Left cardiac atrium (tissue), 4 donors: ENCODE data around the gene HIC2. TPM values are rescaled to one million over a fixed set of nuclear protein-coding genes. Genes with fewer than 3 reads are reported as not detected.
"Not testable (repeated sequence)": the region's sequence is repeated elsewhere in the genome, so short reads cannot be mapped to it uniquely, and the experiment has no call there.

Source experiments
- ATAC-seq, 2 donors: fragments of 200-7000 bp; cut with Tn5 transposase; one replicate each; pipeline ENCODE4 v1.9.1; 2020; ENCODE audit warnings: mild to moderate bottlenecking in 2 of 2, moderate library complexity in 2 of 2
- DNase-seq: peaks from one replicate; pipeline ENCODE4 v3.0.0-alpha.2; 2020
- intact Hi-C, 2 donors: fragments of 100-400 bp; cut with DNase I; formaldehyde crosslinking; loops; one replicate each; pipeline versions ENCODE4 v1.14.1 to v1.15.1; 2022 to 2023
- total RNA-seq, 2 donors: library from RNA; stranded (reverse); fragmentation: NEBNext Ultra II Directional; extraction: Animal tissue kit (Norgen Biotek cat#: 25700); gene quantifications; one replicate each; pipeline ENCODE4 v1.2.1, GENCODE V29; 2021
- donor health status: DM: no; HTN: yes; CAD: no.
- donor health status: DM: no; HTN: yes; CAD: no; lungs with severe emphysema.
- donor health status: DM: yes; HTN: yes; CAD: no.
- donor health status: Dilated cardiomyopathy.

Gene HIC2
- total RNA-seq, 2 donors from 2014 or later, result 1.6 to 2.8 TPM

DNA sequence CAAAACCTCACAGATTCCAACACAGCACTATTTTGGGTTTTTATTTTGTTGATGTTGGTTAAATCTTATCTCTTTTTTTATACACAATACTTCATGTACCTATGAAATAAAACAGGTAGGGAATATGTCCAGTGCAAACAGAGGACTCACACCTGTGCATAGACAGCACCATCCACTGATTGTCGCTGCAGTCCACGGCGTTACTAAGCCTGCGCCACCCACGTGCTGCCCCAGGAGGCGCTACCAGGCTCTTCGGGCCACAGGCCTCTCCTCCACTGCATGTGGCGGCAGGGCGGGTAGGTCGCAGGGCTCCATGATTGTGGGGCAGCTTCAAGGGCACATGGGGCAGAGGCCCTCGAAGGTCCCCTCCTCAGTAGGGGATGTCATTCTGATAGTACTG, 55.8 kb downstream of the HIC2 start:
- DNase-seq, ATAC-seq, intact Hi-C loops: not testable (repeated sequence)

DNA sequence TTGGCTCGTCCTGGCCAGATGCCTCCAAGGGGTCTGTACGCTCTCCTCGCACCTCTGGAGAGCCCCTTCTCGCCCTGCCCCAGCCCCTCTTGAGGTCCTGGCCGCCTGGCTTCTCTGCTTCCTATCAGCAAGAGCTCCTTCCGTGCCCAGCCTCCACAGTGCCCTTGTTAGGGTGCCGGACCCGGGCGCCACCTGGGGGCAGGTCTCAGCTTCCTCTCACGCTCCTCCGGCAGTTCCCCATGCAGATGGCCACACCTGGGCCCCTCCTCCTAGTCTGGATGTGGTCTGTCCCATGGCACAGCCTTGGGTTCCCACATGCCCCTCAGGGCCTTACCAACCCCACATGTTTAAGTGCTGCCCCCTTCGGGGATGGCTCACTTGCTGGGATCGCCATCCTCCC, 56.5 kb downstream of the HIC2 start:
- intact Hi-C loops, ATAC-seq, DNase-seq: not testable (repeated sequence)

DNA sequence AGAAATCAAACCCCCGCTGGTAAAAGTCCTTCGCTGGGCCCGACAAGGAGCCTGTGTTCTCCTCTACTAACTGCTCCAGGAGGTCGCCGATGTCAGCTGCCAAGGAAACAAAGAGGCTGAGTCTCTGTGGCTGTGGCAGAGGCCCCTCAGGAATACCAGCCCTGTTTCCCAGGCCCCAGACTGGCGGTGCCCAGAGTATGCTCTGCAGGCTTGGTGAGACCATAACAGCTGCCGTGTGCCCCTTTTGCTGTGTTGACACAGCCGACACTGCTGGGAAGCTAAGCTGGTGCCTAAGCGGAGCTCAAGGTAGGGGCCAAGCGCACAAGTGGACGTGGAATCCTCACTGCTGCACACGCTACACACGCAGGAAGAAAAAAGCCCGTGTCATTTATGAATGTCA, 66.9 kb downstream of the HIC2 start:
- intact Hi-C loops, DNase-seq, ATAC-seq: not testable (repeated sequence)

DNA sequence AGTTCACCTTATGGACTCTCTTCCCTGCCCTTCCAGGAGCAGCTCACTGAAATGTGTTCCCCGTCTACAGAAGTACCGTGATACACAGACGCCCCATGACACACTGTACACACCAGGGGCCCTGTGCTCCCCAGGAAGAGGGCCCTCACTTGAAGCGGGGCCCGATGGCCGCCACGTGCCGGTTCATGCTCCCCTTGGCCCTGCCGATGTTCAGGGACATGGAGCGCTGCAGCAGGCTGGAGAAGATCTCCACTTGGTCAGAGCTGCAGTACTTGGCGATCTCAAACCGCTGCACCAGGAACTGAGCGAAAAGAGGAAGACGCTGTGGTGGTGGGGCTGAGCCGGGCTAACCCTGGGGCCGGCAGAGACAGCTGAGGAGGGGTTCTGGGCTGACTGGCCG, 70.6 kb downstream of the HIC2 start:
- intact Hi-C loops, ATAC-seq, DNase-seq: not testable (repeated sequence)

DNA sequence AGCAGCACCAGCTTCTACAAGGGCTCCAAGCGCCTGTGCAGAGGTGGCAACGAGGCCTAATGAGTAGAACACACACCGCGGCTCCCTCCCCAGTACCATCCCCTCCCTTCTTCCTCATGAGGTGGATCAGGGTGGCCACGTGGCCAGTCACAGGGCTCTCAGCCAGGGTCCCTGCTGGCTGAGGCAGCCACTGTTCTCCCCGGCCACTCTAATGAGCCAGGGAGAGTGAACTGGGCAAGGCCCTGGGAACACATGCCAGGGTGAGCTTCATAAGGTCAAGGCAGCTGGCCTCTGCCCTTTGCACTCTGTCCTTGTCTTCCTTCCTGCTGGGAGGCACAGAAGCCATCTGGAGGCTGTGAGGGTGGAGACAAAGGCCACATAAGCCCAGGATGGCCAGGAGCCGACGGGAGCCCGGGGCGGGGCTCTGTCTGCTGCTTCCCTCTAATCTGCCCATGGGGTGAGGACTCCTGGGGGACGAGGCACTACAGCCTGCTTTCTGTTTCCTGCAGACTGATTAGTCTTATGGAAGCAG, 72.0 kb downstream of the HIC2 start:
- ATAC-seq, DNase-seq, intact Hi-C loops: not testable (repeated sequence)

DNA sequence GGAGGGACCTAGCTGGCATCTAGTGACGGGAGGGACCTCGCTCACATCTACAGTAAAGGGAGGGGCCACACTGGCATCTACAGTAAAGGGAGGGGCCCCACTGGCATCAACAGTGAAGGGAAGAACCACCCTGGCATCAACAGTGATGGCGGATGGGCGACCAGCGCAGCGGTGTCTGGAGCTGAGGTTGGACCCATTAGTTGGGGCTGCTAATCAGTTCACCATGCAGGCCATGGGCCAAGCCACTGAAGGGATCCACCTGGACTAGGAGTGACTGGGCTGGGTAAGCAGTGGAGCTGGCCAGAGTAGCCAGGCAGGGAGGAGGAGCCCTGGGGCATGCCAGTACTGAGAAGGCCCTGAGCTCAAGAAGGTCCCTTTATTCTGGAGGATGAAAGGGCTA, 73.4 kb downstream of the HIC2 start:
- ATAC-seq, DNase-seq, intact Hi-C loops: not testable (repeated sequence)

DNA sequence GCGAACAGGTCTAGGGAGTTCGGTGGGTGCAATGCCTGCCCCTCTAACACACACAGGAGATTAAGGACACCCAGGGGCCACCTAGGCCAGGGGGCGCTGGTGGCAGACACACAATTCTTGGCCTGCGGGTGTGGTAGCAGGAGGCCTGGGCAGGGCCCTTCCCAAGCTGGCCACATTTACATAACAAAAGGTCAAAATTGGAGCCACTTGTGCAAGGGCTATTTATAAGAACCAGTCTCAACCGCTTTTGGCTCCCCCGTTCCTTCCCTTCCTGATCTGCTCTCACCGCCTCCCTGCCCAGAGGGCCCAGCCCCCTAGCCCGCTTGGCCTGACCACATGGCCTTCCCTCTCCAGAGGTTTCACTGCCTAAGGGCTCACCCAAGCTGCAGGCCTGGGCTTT, 75.1 kb downstream of the HIC2 start:
- intact Hi-C loops, DNase-seq: not testable (repeated sequence)
- ATAC-seq, result peak in 1 of 2 donors; percentile 31

DNA sequence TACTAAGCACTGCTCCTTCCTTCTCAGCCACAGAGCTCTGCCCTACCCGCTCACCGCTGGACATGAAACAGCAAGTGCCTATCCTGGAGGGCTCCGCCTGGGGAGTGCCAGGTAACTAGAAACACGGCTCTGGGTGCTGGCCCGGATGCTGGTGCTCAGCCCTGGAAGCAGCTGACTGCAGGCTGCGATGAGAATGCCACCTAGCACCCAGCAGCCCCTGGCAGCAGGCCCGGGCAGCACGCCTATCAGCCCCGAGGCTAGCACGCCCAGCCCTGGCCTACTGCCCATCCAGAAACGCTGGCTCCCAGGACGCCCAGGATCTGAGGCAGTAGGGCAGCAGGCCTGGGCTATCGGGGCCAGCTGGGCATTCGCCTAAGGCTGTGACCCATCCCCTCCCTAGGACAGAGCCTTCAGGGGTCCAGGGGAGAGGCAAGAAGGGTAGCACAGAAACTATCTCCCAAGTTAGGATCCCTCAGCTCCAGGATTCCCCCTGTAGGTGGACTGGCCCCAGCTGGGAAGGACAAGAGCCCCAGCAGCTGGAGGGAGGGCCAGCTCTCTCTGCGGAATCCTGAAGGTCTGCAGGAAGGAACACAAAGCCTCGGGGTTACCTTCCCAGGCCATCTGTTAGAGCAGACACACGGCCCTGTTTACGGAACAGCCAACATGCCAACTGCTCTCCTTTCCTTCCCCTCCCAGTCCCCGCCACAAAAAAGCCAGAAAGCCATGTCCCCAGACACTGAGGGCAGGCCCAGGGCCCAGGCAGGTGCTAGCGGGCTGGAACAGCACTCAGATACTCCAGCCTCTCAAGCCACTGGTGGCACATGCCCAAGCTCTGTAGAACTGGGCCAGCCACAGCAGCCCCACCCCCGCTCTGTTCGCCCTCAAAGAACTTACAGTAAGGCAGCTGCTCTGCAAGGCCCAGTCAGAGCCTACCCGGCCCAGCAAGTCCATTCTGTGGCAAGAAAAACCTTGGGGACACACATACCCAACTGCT, 76.9 kb downstream of the HIC2 start:
- intact Hi-C loops, DNase-seq: not testable (repeated sequence)
- ATAC-seq, result peak; percentile 72 to 82

DNA sequence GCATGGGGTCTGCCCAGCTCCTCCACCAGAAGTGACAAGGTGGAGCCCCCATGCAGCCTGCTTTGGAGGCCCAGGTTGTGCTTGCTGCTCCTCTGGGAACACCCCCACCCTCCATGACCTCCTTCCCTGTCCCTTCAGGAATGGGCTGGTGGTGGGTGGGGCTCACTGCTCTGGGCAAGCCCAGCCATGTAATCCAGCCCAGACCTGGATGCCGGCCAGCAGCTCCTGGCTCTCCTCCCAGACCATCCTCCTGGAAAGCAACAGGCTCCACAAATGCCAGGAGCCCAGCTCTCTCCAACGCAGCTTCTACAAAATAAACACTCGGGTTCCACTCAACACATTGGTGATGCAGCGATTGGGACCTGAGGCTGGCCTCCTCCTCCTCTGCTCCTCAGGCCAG, 80.8 kb downstream of the HIC2 start:
- intact Hi-C loops, DNase-seq: not testable (repeated sequence)
- ATAC-seq, result peak; percentile 87 to 92

DNA sequence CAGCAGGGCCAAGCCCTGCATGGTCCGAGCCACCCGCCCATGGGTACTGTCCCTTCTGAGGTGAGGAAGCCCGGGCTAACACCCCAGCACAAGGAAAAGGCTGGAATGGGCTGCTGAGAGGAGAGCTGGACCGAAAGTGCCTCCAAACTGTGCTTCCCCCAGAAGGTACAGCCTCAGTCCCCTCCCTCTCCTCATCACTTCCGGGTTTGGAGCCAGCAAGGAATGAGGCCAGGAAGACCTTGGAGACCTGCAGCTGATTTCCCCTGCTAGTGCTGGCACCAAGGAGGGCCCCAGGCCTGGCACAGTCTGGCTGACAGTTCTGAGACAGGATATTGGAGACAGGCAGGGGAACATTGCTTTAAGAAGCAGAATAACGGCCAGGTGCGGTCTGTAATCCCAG, 81.3 kb downstream of the HIC2 start:
- intact Hi-C loops, DNase-seq: not testable (repeated sequence)
- ATAC-seq, result peak in 1 of 2 donors; percentile 6

DNA sequence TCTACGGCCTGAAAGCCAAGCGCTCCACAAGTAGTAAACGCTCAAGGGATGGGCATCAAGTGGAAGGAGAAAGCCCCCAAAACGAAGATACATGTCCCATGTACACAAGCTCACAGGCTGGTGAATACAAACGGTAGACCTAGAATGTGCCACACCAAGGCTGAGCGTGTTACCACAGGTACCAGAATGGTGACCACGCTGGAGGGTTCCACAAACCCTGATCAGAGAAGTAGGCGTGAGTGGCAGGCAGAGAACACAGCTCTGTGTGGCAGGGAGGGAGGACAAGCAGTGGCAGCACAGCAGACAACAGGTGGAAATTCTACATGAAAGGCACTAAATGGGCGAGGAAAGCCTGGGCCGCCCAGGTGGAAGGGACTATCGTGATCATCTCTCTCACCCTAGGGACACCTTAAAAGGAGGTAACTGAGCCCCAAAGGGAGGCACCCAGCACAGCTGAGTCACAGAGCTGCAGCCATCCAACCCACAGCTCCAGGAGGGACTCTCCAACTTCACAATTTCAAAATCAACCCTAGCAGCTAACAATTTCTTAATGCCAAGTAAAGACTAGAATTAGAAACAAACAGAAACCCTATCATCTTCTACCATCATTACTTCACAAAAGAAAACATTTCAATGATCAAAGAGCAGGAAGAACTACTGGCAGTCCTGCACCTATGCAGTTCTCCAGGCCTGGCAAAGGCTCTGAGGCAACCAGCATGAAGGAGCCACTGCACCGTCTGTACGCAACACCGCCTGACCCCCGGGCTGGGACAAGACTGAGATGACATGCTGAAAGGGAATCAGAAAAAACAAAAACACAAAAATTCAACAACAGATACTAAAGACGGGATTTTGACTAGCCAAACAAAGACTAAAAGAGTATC, 82.7 kb downstream of the HIC2 start:
- DNase-seq, intact Hi-C loops, ATAC-seq: not testable (repeated sequence)

Other genes with a start within 250 kb of the HIC2 start
- under 1 TPM in 1 of 2 donors, not detected in 1; 0.06 TPM for gene RIMBP3B, start 33.6 kb upstream of the HIC2 start, total RNA-seq
- gene TMEM191C, start 50.0 kb downstream of the HIC2 start, total RNA-seq, result under 1 TPM; 0.31 to 0.82 TPM
- gene RIMBP3C, start 134.1 kb downstream of the HIC2 start, total RNA-seq, result under 1 TPM; 0.05 to 0.21 TPM
- 10 to 100 TPM; 40.1 to 42.3 TPM for gene UBE2L3, start 150.3 kb downstream of the HIC2 start, total RNA-seq
- 1 to 10 TPM; 5.7 to 6.4 TPM for gene YDJC, start 212.7 kb downstream of the HIC2 start, total RNA-seq
- gene CCDC116, start 215.4 kb downstream of the HIC2 start, total RNA-seq, result under 1 TPM; 0.18 to 0.44 TPM
- 10 to 100 TPM; 38.7 to 44.3 TPM for gene SDF2L1, start 224.9 kb downstream of the HIC2 start, total RNA-seq
- 10 to 100 TPM; 21.0 to 23.2 TPM for gene PPIL2, start 248.6 kb downstream of the HIC2 start, total RNA-seq